ENCODE results near the gene TEX14. TPM values are rescaled to one million over a fixed set of nuclear protein-coding genes. Genes with fewer than 3 reads are reported as not detected.
A peak's percentile ranks its signal among the peaks of the same experiment; 100 is the strongest.

The TEX14 gene, protein sequence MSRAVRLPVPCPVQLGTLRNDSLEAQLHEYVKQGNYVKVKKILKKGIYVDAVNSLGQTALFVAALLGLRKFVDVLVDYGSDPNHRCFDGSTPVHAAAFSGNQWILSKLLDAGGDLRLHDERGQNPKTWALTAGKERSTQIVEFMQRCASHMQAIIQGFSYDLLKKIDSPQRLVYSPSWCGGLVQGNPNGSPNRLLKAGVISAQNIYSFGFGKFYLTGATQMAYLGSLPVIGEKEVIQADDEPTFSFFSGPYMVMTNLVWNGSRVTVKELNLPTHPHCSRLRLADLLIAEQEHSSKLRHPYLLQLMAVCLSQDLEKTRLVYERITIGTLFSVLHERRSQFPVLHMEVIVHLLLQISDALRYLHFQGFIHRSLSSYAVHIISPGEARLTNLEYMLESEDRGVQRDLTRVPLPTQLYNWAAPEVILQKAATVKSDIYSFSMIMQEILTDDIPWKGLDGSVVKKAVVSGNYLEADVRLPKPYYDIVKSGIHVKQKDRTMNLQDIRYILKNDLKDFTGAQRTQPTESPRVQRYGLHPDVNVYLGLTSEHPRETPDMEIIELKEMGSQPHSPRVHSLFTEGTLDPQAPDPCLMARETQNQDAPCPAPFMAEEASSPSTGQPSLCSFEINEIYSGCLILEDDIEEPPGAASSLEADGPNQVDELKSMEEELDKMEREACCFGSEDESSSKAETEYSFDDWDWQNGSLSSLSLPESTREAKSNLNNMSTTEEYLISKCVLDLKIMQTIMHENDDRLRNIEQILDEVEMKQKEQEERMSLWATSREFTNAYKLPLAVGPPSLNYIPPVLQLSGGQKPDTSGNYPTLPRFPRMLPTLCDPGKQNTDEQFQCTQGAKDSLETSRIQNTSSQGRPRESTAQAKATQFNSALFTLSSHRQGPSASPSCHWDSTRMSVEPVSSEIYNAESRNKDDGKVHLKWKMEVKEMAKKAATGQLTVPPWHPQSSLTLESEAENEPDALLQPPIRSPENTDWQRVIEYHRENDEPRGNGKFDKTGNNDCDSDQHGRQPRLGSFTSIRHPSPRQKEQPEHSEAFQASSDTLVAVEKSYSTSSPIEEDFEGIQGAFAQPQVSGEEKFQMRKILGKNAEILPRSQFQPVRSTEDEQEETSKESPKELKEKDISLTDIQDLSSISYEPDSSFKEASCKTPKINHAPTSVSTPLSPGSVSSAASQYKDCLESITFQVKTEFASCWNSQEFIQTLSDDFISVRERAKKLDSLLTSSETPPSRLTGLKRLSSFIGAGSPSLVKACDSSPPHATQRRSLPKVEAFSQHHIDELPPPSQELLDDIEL (N-terminal part only)
- 0.12 TPM in 2 replicates for polyA plus RNA-seq (2011; rRNA removed)
- 0.04 and 0.05 TPM in 2 replicates for polyA plus RNA-seq (2012; cell fraction: cytosol; rRNA removed)
- 0.04 and 0.07 TPM in 2 replicates for polyA plus RNA-seq (2012; cell fraction: nucleus; rRNA removed)
- 0.03 to 0.08 TPM (median 0.04 TPM) in 3 replicates for polyA plus RNA-seq (2017; fragmentation: RNase III; extraction: RNeasy Plus Mini Kit Qiagen cat#74134 plus additional on column Dnase treatment)
- polyA minus RNA-seq (2011; rRNA and poly(A)+ RNA removed) = 0.04 and 0.05 TPM in 2 replicates

DNA sequence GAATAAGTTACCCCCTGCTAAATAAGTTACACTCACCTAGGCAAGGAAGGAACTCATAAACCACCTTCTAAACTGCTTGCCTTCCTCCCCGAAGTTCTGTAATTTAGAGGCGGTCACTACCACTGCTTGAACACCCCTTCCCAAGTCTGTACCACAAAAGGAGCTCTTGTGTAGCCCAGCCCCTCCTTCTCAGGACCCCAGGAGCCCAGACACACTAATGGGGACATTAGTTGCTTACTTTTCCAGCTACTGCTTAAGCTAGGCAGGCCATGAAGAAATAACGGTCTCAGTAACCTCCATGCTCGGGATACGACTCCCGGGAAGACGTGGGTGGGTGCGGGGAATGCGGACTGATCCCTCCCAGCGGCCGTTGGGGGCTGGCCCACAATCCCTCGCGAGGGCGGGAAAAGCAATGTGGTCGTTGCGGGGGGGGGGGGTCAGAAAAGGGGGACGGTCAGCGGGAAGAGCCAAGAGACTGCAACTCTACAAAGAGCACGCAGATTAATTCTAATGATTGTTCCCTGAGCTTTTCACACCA is at the start of gene TEX14:
TEX14 (minus strand) TSS at position 345 of the 538 bp plus-strand sequence. CDS start 40,044 bp downstream, outside the sequence.
- DNase-seq (ENCODE audit: low read depth in 1 of 2, low spot score in 1 of 2) (no peak), ATAC-seq (no peak), FAIRE-seq (no peak)
- H3K4me1 ChIP-seq = peaks cover 19% of the 10 kb centered on the region
- H3K27ac ChIP-seq = peak within 1 kb of the TSS; percentile 65 to 85
- H3K4me2 ChIP-seq = peak within 1 kb of the TSS; percentile 95
- POLR2A ChIA-PET = interaction anchor here (0.7 to 2.3 kb wide), 2 partner anchors 25 to 60 kb away, joined by 4 to 25 read pairs; no protein-coding TSS in a partner anchor
- WGBS (ENCODE audit: missing lambda C conversion rate) = 88% methylated on average over 15 of the region's 19 CpGs
- H3K9me3 ChIP-seq = peaks cover 6% of the 10 kb centered on the region
- TF ChIP-seq CHD4 (IDR thresholded peaks at IDR 0.05; ENCODE audit: borderline replicate concordance) (no peak), CEBPB (IDR thresholded peaks at IDR 0.05) (no peak), CHD2 (IDR thresholded peaks at IDR 0.05; ENCODE audit: low read length, partially characterized antibody) (no peak), NFE2L2 (conservative IDR thresholded peaks at IDR 0.05; ENCODE audit: low read length) (no peak), NPAS2 (CRISPR knock-in tag; IDR thresholded peaks at IDR 0.05; ENCODE audit: borderline replicate concordance) (no peak), MYC (IDR thresholded peaks at IDR 0.05; ENCODE audit: borderline replicate concordance, low read length) (no peak), ZNF302 (CRISPR knock-in tag; IDR thresholded peaks at IDR 0.05) (no peak), TFCP2L1 (CRISPR knock-in tag; IDR thresholded peaks at IDR 0.05) (no peak), FOXS1 (CRISPR knock-in tag; IDR thresholded peaks at IDR 0.05) (no peak), ZSCAN20 (CRISPR knock-in tag; IDR thresholded peaks at IDR 0.05) (no peak), HOXB5 (CRISPR knock-in tag; IDR thresholded peaks at IDR 0.05) (no peak), RFX5 (IDR thresholded peaks at IDR 0.05) (no peak)
- TF ChIP-seq, protein P1, sequence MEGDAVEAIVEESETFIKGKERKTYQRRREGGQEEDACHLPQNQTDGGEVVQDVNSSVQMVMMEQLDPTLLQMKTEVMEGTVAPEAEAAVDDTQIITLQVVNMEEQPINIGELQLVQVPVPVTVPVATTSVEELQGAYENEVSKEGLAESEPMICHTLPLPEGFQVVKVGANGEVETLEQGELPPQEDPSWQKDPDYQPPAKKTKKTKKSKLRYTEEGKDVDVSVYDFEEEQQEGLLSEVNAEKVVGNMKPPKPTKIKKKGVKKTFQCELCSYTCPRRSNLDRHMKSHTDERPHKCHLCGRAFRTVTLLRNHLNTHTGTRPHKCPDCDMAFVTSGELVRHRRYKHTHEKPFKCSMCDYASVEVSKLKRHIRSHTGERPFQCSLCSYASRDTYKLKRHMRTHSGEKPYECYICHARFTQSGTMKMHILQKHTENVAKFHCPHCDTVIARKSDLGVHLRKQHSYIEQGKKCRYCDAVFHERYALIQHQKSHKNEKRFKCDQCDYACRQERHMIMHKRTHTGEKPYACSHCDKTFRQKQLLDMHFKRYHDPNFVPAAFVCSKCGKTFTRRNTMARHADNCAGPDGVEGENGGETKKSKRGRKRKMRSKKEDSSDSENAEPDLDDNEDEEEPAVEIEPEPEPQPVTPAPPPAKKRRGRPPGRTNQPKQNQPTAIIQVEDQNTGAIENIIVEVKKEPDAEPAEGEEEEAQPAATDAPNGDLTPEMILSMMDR (IDR thresholded peaks at IDR 0.05) = no peak
- TF ChIP-seq, protein P2, sequence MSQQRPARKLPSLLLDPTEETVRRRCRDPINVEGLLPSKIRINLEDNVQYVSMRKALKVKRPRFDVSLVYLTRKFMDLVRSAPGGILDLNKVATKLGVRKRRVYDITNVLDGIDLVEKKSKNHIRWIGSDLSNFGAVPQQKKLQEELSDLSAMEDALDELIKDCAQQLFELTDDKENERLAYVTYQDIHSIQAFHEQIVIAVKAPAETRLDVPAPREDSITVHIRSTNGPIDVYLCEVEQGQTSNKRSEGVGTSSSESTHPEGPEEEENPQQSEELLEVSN (IDR thresholded peaks at IDR 0.05; ENCODE audit: borderline replicate concordance, low read depth) = no peak
- TF ChIP-seq, protein P3, sequence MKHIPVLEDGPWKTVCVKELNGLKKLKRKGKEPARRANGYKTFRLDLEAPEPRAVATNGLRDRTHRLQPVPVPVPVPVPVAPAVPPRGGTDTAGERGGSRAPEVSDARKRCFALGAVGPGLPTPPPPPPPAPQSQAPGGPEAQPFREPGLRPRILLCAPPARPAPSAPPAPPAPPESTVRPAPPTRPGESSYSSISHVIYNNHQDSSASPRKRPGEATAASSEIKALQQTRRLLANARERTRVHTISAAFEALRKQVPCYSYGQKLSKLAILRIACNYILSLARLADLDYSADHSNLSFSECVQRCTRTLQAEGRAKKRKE (CRISPR knock-in tag; IDR thresholded peaks at IDR 0.05; ENCODE audit: low read depth) = no peak
- H3K4me3 ChIP-seq = peak within 1 kb of the TSS; percentile 53
- CTCF ChIA-PET = interaction anchor here (0.8 to 3.6 kb wide), 10 partner anchors 11 to 352 kb away, joined by 3 to 11 read pairs (median 5); no protein-coding TSS in a partner anchor

DNA sequence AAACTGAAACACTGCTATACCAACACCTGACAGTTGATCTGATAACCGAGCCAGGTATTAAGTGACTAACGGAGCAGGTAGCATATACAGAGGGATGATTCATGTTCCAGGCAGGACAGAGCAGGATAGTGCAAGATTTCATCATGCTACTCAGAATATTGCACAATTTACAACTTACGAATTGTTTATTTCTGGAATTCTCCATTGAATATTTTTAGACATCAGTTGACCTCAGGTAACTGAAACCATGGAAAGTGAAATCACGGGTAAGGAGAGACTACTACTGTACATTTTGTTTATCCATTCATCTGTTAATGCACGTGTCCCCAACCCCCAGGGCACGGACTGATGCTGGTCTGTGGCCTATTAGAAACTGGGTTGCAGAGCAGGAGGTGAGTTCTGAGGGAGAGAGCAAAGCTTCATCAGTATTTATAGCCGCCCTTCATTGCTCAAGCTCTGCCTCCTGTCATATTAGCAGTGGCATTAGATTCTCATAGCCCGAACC is 49.3 kb upstream of the TEX14 start:
- H3K27ac ChIP-seq = peak overlapping the region in 1 of 2 experiments; percentile 59; a peak in 3 of 6 replicates
- POLR2A ChIA-PET = no interaction called here
- FAIRE-seq = no peak
- ATAC-seq = peak in 1 of 2 experiments; percentile 71; a peak in 2 of 6 replicates
- H3K4me3 ChIP-seq = no peak overlapping the region
- H3K4me1 ChIP-seq = peaks cover 8% of the 10 kb centered on the region; the same call in 2 of the 3 replicates
- DNase-seq (ENCODE audit: low read depth in 1 of 2, low spot score in 1 of 2) = peak in 1 of 2 experiments; percentile 14
- peak overlapping the region; percentile 34; the same call in 2 of the 3 replicates for H3K4me2 ChIP-seq
- H3K9me3 ChIP-seq = no peaks in the 10 kb centered on the region
- CTCF ChIA-PET = interaction anchor here (0.7 to 2.2 kb wide), 2 partner anchors 15 to 30 kb away, joined by 3 to 9 read pairs; no protein-coding TSS in a partner anchor
- TF ChIP-seq JUNB (IDR thresholded peaks at IDR 0.05) (no peak), FOSL2 (IDR thresholded peaks at IDR 0.05) (no peak), FOSL2 (CRISPR knock-in tag; IDR thresholded peaks at IDR 0.05) (peak; percentile 38; the same call in 1 of the 2 replicates), CEBPB (IDR thresholded peaks at IDR 0.05) (peak; percentile 76 to 91), RARB (CRISPR knock-in tag; IDR thresholded peaks at IDR 0.05) (no peak), CBX8 (IDR thresholded peaks at IDR 0.05) (no peak)
- TF ChIP-seq, protein P4, sequence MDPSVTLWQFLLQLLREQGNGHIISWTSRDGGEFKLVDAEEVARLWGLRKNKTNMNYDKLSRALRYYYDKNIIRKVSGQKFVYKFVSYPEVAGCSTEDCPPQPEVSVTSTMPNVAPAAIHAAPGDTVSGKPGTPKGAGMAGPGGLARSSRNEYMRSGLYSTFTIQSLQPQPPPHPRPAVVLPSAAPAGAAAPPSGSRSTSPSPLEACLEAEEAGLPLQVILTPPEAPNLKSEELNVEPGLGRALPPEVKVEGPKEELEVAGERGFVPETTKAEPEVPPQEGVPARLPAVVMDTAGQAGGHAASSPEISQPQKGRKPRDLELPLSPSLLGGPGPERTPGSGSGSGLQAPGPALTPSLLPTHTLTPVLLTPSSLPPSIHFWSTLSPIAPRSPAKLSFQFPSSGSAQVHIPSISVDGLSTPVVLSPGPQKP (IDR thresholded peaks at IDR 0.05; ENCODE audit: low read depth, low read length) = no peak
- TF ChIP-seq, protein P5, sequence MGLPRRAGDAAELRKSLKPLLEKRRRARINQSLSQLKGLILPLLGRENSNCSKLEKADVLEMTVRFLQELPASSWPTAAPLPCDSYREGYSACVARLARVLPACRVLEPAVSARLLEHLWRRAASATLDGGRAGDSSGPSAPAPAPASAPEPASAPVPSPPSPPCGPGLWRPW (IDR thresholded peaks at IDR 0.05) = peak; percentile 83
- 70% methylated on average over 8 of the region's 8 CpGs for WGBS (ENCODE audit: missing lambda C conversion rate)
